Lower lobe of right lung (tissue), 2 donors: ENCODE data around the gene TTC39C. TPM values are rescaled to one million over a fixed set of nuclear protein-coding genes. Genes with fewer than 3 reads are reported as not detected.

Source experiments
- ATAC-seq, 2 donors: fragments of 200-7000 bp; cut with Tn5 transposase; one replicate each; pipeline ENCODE4 v1.9.1; 2020 to 2022; ENCODE audit warnings: mild to moderate bottlenecking in 2 of 2, moderate library complexity in 2 of 2
- DNase-seq: peaks from one replicate; pipeline ENCODE4 v3.0.0-alpha.2; 2020
- H3K27ac ChIP-seq: fragments of 200-600 bp; one replicate; pipeline ENCODE4 v1.8.0; 2022
- H3K27me3 ChIP-seq: fragments of 200-600 bp; one replicate; pipeline ENCODE4 v1.8.0; 2022; ENCODE audit warnings: low read depth
- H3K36me3 ChIP-seq: fragments of 200-600 bp; one replicate; pipeline ENCODE4 v1.8.0; 2022; ENCODE audit warnings: mild to moderate bottlenecking
- H3K4me1 ChIP-seq: fragments of 200-600 bp; one replicate; pipeline ENCODE4 v1.8.0; 2022
- H3K4me3 ChIP-seq: fragments of 200-600 bp; one replicate; pipeline ENCODE4 v1.8.0; 2022; ENCODE audit warnings: mild to moderate bottlenecking
- H3K9me3 ChIP-seq: fragments of 200-600 bp; one replicate; pipeline ENCODE4 v1.8.0; 2022
- CTCF ChIP-seq: fragments of 200-600 bp; IDR thresholded peaks from one replicate; pipeline ENCODE4 v1.8.0; 2022; ENCODE audit warnings: antibody characterized with exemption, mild to moderate bottlenecking
- intact Hi-C: fragments of 100-400 bp; cut with DNase I; formaldehyde crosslinking; loops from one replicate; pipeline ENCODE4 v1.11.0; 2022
- total RNA-seq: library from RNA; stranded (reverse); fragmentation: NEBNext Ultra II Directional; extraction: Animal tissue kit (Norgen Biotek cat#: 25700); gene quantifications from one replicate; pipeline ENCODE4 v1.2.1, GENCODE V29; 2021
- donor health status: DM: no; HTN: yes; CAD: no; lungs with severe emphysema.

The TTC39C gene
- total RNA-seq, 1 donor from 2014 or later: 14.6 TPM

- DNase-seq (no peak), ATAC-seq (peak; percentile 78 to 79)
- Histone ChIP-seq H3K4me3 (no peak overlapping the region), H3K27me3 (no peaks in the 10 kb centered on the region), H3K9me3 (no peaks in the 10 kb centered on the region), H3K36me3 (no peaks in the 10 kb centered on the region), H3K4me1 (peaks cover 26% of the 10 kb centered on the region), H3K27ac (no peak overlapping the region)
- intact Hi-C loops: no loop called here
- no peak for TF ChIP-seq CTCF
Measured at GRCh38 chr18:24031318-24031717, 16.8 kb downstream of the TTC39C start.

GRCh38 chr18:24031916-24032315, 17.4 kb downstream of the TTC39C start:
- Histone ChIP-seq H3K4me1 (peaks cover 20% of the 10 kb centered on the region), H3K4me3 (no peak overlapping the region), H3K9me3 (no peaks in the 10 kb centered on the region), H3K36me3 (no peaks in the 10 kb centered on the region), H3K27me3 (no peaks in the 10 kb centered on the region), H3K27ac (no peak overlapping the region)
- TF ChIP-seq CTCF: no peak
- no peak for DNase-seq
- intact Hi-C loops: no loop called here
- ATAC-seq: no peak

GRCh38 chr18:24033641-24034412, 19.3 kb downstream of the TTC39C start:
- Histone ChIP-seq H3K27me3 (no peaks in the 10 kb centered on the region), H3K9me3 (no peaks in the 10 kb centered on the region), H3K4me1 (peaks cover 7% of the 10 kb centered on the region), H3K36me3 (no peaks in the 10 kb centered on the region), H3K4me3 (no peak overlapping the region), H3K27ac (no peak overlapping the region)
- intact Hi-C loops: no loop called here
- DNase-seq (no peak), ATAC-seq (no peak)
- no peak for TF ChIP-seq CTCF

GRCh38 chr18:24035316-24035715, 20.8 kb downstream of the TTC39C start:
- Histone ChIP-seq H3K4me1 (peaks cover 17% of the 10 kb centered on the region), H3K4me3 (no peak overlapping the region), H3K9me3 (no peaks in the 10 kb centered on the region), H3K27me3 (no peaks in the 10 kb centered on the region), H3K36me3 (no peaks in the 10 kb centered on the region), H3K27ac (no peak overlapping the region)
- DNase-seq (no peak), ATAC-seq (no peak)
- TF ChIP-seq CTCF: no peak
- intact Hi-C loops: no loop called here

GRCh38 chr18:24039671-24040070, 25.1 kb downstream of the TTC39C start:
- Histone ChIP-seq H3K27ac (no peak overlapping the region), H3K36me3 (no peaks in the 10 kb centered on the region), H3K27me3 (no peaks in the 10 kb centered on the region), H3K4me3 (no peak overlapping the region), H3K9me3 (no peaks in the 10 kb centered on the region), H3K4me1 (peaks cover 10% of the 10 kb centered on the region)
- intact Hi-C loops: no loop called here
- ATAC-seq: peak in 1 of 2 donors; percentile 49
- TF ChIP-seq CTCF: no peak
- no peak for DNase-seq
